Effector CD4-positive, alpha-beta T cell (primary cell): ENCODE measurements around the gene APOM.

Experiments
- DNase-seq: peaks from one replicate; pipeline ENCODE4 v3.0.0-alpha.2; 2020

Gene APOM

DNA sequence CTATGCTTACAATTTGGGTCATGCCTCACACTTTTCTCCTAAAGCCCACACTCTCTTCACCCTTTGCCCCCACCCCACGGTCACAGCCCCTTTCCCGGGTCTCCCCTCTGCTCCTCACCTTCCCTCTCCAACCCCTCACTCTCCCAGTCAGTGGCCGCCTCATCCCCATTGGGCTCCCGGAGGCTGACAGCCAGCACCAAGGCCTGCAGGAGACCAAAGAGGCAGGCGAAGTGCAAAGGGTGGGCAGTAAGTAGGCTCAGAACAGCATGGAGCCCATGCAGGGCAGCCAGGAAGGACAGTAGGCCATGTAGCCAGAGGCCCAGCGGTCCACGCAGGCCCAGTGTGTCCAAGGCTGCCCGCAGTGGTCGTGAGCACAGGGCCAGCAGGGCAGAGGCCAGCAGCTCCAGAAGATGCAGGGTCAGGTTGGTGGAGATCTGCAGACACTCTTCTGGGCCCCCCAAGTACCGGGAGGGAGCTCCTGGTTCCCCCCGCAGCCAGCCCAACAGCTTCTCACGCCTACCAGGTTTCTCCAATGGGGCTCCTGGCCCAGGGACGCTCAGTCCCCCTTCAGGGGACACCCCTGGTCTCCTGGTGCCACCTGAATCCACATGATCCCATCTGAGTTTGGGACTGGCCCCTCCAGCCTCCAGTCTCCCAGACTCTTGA lies 3.4 kb downstream of the APOM start:
- DNase-seq: no peak

DNA sequence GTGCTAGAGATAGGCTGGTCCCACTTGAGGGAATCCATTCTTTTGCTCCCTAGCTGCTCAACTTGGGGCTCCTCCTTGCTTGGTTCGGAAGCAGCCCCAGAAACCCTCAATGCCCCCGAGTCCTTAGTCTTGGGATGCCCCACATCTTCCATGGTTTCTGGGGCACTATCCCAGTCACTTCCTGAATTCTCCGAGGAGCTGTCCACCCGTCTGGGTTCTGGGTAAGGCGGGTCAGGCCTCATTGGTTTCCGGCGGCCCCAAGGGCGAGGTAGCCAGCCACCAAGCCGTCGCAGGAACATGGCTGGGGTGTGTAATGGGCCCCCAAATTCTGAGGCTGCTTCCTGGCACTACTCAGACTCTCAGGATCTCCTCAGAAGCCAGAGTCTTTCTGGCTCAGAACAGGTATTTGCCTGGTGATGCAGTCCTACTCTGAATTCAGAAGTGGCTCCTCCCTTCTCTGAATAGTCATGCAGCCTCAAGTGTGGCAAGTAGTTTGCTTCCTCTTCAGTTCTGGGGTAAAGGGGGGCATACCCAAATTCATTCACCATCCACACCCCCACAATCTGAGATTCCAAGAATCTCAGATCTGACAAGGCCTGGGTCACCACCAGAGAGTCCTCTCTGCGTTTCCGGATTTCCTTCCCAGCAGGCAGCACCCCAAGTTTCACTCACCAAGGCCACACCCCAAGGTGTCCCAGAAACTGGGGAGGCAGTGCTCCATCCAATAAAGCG lies 4.1 kb downstream of the APOM start:
- DNase-seq: no peak

DNA sequence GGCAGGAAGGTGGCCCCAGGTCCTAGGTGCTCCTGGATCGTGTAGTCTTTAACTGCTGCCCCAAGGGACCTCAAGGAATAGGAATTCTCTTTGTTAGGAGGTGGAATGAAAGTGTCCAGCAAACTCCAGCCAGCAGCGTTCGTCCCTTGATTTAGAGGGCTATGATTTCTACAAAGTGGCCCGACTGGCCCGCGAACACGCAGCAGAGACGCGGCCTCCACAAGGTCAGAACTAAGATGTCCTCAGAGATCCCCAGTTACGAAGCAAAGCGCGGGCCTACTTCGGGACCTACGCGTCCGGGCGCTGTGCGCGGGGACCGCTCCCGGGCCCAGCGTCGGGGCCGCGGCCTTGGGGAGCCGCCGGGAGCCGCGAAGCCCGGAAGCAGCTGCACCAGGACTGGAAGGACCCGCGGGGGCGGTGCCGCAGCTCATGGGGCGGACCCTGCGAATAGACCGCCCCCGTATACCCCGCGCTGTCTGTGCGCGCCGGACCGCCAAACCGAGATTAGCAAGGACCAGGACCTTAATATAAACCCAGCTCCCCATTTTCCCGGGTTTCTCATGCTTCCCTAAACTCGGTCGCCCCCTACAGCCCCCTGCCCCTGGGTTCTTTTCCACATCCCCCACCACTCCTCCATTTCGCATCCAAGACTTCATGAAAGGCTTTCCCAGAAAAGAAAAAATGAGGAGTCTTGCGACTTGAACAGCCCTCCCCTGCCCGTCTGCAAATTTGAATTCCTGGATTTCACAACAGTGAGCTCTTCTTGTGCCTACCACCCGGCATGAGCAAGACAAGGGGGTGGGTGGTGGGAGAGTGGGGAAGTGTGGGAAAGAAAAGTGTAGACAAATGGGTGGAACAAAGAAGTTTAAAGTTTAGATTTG lies 4.9 kb downstream of the APOM start, which contains the start of gene C6orf47:
C6orf47 (minus strand) TSS at position 398 of the 881 bp plus-strand sequence. CDS start 831 bp downstream, outside the sequence.
- peak; percentile 68 for DNase-seq

DNA sequence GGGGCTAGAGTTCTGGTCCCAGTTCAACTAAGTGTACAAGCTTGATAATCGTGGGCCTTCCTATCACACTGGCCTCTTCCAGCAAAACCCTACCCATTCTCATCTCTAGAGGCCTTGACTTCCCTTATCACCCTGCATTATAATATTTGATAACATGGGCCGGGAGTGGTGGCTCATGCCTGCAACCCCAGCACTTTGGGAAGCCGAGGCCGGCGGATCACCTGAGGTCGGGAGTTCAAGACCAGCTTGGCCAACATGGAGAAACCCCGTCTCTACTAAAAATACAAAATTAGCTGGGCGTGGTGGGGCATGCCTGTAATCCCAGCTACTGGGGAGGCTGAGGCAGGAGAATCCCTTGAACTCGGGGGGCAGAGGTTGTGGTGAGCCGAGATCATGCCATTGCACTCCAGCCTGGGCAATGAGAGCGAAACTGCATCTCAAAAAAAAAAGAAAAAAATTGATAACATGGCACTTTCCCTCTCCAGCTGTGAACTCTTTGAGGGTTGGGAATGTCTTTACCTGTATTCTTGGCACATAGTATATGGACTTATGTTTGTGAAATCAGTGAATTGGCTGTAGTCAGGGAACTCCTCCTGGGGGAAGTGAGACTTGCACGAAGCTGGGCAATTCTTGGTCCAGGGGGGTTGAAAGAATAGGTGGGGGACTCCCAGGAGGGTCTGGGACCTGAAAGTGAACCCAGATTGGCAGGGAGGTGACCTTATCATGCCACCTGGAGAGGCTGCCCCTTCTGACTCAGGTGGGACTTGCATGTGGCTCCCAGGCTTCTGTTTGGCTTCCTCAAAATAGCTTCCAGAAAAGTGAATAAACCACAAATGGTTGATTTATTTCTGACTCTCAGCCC lies 5.8 kb downstream of the APOM start:
- DNase-seq: no peak

DNA sequence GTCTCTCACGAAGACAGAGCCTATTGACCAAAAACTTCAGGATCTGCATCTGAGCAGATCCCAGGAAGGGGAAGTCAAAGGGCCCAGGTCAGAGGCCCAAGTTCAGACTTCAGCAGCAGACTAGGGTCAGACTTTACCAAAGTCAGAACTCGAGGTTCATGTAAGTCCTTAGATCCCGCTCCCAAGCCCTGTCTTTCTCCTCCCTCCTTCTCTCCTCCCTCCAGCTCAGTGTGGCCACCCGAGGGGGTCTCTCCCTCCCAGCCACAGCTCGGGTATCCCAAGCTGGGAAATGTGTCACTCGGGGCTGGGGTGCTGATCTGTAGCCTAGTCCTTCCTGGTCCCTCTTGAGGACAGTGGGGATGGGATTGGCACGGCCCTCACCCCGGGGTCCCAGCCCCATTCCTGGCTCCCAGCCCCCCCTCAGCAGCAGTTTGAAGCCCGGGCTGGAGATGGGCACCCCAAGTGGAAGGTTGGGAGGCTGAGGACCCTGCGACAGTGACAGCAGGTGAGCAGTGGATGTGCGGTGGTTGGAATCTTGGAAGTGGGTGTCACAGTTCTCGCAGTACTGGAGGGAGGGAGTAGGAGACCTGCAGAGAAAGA lies 6.5 kb downstream of the APOM start:
- no peak for DNase-seq

DNA sequence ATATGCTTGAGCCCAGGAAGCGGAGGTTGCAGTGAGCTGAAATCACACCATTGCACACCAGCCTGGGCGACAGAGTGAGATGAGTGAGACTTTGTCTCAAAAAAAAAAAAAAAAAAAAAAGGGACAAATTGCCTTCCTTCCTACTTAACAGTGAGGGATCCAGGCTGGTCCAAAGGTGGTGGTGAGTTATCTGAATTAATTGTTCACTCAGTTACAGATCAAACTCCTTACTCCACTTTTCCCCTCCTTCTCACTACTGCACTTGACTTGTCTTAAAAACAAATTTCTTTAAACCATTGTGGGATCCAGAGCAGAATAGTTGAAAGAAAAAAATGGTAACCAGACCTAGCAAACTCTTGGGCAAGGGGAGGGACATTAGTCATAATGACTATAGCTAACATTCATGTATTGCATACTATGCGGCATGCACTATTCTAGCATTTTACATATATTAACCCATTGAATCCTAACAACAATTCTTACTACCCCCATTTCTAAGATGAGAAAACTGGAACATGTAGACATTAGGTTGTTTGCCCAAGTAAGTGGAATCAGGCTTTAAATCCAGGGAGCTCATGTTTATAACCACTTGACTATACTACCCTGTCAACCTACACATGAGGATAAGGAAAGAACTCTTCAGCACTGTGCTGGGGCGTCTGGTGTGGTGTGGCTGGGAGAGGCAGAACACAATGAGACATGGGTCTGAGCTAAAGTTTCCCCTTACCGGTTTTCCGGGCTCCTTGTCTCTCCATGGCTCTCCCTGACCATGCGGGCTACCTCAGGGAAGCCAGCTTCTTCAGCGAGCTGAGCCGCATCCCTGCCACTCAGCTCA lies 7.6 kb downstream of the APOM start:
- no peak for DNase-seq

DNA sequence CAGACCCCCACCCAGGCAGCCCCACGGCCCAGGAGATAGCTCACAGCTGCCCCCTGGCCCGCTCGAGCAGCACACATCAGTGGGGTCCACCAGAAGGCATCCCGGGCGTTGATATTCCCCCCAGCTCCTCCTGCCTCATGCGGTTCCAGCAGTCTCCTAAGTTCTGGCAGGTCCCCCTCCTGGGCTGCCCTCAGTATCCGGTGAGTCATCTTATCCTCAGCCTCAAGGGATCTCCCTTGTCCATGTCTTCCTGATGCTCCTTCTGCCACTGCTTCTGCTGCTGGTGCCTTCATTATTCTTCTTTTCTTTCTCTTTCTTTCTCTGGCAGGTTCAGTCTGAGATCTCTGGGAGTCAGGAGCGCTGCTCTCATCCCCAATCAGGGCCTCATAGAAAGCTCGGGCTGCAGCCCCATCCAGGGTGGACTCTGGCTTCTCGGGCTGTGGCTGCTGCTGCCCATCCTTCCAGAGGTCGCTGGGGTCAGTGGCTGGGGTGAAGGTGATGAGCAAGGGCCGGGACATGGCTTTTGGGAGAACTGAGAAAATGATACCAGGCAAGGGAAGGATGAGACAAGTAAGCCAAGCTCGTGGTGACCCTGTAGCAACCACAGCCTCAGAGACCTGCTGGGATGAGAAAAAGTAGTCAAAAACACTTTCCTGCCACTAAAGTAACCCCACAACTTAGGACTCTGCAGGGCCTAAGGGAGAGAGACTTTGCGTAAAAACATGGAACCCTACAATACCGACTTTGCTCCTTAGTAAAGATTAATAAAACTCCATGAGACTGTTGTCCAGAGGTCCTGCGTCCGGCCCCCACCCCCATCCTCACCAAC lies 8.5 kb downstream of the APOM start:
- no peak for DNase-seq

DNA sequence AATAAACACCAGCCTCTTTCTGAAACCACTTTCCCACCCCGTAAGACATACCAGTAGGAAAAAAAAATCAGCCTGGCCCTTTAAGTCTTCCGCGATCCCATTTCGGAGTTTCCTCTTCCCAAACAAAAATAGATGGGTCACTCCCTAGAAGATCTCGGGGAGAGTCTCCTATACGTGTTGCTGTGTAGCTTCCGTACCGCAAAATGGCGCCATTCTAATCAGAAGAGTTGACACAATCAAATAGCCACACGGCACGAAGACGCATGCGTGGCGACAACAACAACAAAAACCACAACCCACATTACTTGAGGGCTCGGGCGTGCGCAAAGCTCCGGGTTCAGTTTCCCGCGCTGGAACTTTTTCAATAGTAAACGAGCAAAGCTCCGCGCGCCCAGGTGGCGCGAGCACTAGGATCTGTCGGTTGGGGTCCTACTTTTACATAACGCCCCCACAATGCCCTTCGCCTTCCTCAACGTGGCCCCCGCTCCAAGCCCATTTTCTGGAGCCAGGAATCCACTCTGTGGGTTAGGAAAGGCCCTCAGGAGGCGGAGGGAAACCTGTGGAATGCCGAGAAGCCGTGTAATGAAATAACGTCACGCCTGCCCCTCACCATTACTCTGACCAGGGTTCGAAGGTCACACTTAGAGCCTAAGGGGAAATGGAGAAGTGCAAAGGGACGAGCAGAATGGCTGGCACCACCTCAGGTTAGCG lies 9.3 kb downstream of the APOM start, which contains the start of gene GPANK1:
GPANK1 (minus strand) TSS at position 208 of the 711 bp plus-strand sequence. CDS start 519 bp downstream, outside the sequence.
- peak; percentile 87 for DNase-seq

DNA sequence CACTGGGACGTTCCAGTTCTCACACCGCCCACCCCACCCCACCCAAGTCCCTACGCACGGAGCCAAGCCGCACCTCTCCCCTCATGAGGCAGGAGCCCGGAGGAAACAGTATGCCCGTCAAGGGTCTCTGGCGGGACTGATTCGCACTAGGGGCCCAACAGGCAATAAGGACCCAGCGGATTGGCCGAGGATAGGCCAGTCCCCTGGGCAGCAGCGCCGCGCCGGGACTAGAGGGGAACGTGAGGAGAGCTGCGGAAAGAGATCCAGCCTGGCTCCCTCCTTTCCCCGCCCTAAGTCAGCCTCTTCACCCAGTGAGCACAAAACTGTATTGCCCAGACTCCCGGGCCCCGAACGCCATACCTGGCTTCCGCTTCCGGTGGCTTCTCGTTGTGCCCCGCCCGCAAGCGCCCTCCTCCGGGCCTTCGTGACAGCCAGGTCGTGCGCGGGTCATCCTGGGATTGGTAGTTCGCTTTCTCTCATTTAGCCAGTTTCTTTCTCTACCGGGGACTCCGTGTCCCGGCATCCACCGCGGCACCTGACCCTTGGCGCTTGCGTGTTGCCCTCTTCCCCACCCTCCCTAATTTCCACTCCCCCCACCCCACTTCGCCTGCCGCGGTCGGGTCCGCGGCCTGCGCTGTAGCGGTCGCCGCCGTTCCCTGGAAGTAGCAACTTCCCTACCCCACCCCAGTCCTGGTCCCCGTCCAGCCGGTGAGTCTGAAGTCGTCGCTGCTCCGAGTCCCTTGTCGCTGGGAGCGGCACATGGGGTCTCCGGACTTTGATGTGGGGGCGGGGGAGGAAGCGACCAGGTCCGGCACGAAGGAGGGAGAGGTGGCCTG lies 10.0 kb downstream of the APOM start, which contains the start of gene CSNK2B:
CSNK2B (plus strand) TSS at position 580 of the 836 bp plus-strand sequence. CDS start 752 bp downstream, outside the sequence.
- DNase-seq: peak; percentile 99

DNA sequence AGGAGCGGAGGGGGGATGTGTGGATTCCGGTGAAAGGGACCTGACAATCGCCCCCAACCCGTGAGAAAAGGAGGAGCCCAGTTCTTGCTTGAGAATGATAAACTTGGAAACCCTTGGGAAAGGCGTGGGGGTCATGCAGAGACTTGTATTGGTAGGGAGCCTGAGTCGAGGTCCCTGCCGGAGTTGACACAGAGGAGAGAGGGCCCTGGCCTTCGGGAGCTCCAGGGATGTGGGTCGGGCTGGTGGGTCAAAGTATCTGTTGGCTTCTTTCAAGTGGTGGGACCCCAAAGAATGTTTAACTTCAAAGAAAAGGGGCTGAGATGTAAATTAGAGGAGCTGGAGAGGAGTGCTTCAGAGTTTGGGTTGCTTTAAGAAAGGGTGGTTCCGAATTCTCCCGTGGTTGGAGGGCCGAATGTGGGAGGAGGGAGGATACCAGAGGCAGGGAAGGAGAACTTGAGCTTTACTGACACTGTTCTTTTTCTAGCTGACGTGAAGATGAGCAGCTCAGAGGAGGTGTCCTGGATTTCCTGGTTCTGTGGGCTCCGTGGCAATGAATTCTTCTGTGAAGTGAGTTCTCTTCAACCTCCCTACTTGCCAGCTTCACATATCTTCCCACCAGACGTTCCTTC lies 10.8 kb downstream of the APOM start:
- DNase-seq: no peak

DNA sequence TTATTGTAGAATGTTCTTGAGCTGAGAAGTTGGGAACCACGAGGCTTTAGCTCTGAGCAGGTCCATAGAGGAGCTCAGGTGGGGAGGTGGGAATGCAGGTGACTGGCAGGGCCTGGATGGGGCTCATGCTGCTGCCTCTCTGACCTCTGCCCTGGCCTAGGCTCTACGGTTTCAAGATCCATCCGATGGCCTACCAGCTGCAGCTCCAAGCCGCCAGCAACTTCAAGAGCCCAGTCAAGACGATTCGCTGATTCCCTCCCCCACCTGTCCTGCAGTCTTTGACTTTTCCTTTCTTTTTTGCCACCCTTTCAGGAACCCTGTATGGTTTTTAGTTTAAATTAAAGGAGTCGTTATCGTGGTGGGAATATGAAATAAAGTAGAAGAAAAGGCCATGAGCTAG lies 14.0 kb downstream of the APOM start, which contains the start of gene LY6G5B:
LY6G5B (plus strand) TSS at position 301 of the 400 bp plus-strand sequence. CDS start 975 bp downstream, outside the sequence.
- DNase-seq: no peak

DNA sequence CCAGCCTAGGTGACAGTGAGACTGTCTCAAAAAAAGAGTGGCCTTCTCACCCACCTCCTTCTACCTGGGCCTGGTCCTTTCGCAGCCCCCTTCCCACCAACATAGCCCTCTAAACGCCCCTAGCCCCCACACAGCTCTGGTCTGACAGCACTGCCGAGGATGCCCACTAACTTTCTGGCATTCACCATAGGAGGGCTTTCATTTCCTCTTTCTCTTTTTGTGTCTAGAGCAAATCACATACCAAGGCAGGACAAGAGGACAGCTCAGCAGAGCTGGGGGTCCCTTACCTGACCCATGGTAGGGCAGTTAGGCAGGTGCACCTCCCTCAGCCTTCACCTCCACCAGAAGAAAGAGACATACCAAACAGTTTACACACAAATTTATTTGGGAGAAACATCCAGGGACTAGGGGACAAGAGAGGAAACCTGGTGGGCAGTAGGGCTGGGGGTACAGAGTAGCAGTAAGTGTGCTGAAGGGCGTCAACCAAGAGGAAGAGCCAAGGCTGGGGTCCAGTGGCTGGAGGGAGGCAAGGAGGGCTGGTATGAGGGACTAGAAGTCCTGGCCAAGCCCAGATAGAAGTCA lies 20.7 kb downstream of the APOM start:
- no peak for DNase-seq

DNA sequence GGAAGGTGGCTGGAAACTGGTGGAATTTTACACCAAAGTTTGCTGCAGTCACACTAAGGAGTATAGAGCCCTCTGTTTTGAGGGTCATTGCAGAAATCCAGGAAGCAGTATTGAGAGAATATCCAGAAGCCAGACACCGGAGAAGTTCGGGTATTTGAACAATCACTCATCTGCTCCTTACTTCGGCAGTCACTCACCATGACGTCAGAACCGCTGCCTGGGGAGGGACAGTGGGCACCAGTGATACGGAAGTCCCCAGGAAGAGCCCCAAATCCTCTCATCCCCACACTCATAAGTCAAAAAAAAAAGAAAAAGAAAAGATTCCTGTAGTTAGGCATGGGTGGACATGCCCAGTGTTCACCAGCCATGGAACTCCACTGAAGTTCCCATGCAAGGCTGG lies 21.2 kb downstream of the APOM start:
- DNase-seq: no peak

DNA sequence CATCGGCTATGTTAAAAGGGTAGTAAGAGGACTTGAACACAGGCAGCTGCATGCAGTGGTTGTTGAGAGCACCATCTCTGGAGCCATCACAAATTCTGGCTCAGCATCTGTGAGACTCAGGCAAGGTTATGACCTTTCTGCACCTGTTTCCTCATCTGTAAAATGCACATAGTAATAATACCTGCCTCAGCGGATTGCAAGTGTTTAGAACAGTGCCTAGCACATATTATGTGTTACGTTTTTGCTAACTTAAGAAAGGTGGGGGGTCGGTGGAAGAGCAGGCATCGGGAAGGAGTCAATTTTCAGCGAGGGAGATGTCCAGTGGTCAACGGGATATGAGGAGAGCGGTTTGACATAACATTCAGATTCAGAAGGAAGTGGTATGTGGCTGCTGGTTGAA lies 22.3 kb downstream of the APOM start:
- DNase-seq: no peak

DNA sequence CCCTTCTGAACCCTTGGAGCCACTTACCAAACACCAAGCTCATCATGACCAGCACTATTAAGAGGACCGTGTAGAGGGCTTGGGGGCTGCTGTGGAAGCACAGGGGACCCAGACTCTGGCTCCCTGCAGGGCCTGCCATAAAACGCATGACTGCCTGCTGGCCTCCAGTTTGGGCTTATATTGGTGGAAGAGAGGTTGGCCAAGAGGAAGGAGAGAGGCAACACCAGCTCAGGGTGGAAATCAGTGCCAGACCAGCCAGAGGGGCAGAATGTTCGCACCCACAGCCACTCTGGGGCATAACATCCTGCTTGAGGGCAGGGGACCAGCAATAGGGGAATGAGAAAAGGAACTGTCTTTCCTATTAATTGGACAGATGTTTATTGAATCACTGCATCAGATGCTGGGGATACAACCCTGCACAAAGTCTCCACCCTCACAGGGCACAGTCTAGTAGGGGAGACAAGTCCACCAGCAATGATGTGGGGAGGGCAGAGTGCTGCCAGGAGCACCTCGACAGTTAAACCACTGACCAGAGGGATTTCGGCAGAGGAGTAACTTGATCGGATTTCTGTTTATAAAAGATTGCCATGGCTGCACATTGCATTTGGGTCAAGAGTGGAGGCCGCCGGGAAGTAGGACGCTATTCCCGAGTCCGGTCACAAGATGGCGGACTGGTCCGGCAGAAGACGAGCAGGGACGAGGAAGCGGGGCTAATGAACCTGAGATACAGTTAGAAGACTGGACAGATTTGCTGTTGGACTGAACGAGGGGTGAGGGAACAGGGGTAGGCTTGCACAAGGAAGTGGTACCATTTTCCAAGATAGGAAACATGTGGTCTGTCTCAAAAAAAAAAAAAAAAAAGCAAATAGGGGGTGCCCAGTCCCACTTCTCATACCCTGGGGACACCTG lies 24.8 kb downstream of the APOM start, which contains the start of gene LY6G5C:
LY6G5C (minus strand) TSS at position 842 of the 909 bp plus-strand sequence; CDS start at position 148, 694 bp downstream.
- DNase-seq: peak; percentile 30
